Suprapubic skin (tissue), 4 donors: ENCODE results near the gene PTPRD. TPM values are rescaled to one million over a fixed set of nuclear protein-coding genes. Genes with fewer than 3 reads are reported as not detected.

Source experiments
- DNase-seq, 2 donors: peaks; one replicate each; pipeline ENCODE4 v3.0.0-alpha.2; 2019; ENCODE audit warnings: low spot score in 2 of 2
- H3K27ac ChIP-seq: fragments of 200-600 bp; sonication (generic); one replicate; pipeline ENCODE4 v1.5.1; 2019
- H3K27me3 ChIP-seq: fragments of 200-600 bp; sonication (generic); one replicate; pipeline ENCODE4 v1.5.1; 2019
- H3K36me3 ChIP-seq: fragments of 200-600 bp; sonication (generic); one replicate; pipeline ENCODE4 v1.5.1; 2019
- H3K4me1 ChIP-seq: fragments of 200-600 bp; sonication (generic); one replicate; pipeline ENCODE4 v1.5.1; 2019
- H3K4me3 ChIP-seq: fragments of 200-600 bp; sonication (generic); one replicate; pipeline ENCODE4 v1.5.1; 2019; ENCODE audit warnings: mild to moderate bottlenecking
- H3K9me3 ChIP-seq: fragments of 200-600 bp; sonication (generic); one replicate; pipeline ENCODE4 v1.5.1; 2019
- CTCF ChIP-seq, 2 donors: fragments of 200-600 bp in 1 of 2; fragments of 450-650 bp in 1 of 2; sonication (generic) in 1 of 2; IDR thresholded peaks; one replicate each; pipeline ENCODE4 v1.5.1; 2016 to 2019; ENCODE audit warnings: antibody characterized with exemption in 2 of 2, mild to moderate bottlenecking in 1 of 2, moderate library complexity in 1 of 2
- EP300 ChIP-seq: sonication (generic); formaldehyde crosslinking; IDR thresholded peaks from one replicate; pipeline ENCODE4 v1.6.1; 2017; ENCODE audit warnings: antibody characterized with exemption
- POLR2A ChIP-seq, 2 donors: fragments of 450-650 bp; IDR thresholded peaks; one replicate each; pipeline ENCODE4 v1.6.1; 2017; ENCODE audit warnings: antibody characterized with exemption in 2 of 2, mild to moderate bottlenecking in 2 of 2, moderate library complexity in 2 of 2
- POLR2AphosphoS5 ChIP-seq, 3 donors: sonication (generic); formaldehyde crosslinking; IDR thresholded peaks; one replicate each; pipeline ENCODE4 v1.6.1; 2017; ENCODE audit warnings: antibody characterized with exemption in 3 of 3
- WGBS: methylation state at CpG from one replicate; pipeline ENCODE4 v1.1.5; 2018; 5-methylcytosine and 5-hydroxymethylcytosine counted together
- total RNA-seq, 4 donors: library from RNA; depleted of rRNA; stranded (reverse); fragments of >200 nt; gene quantifications; one replicate each; pipeline ENCODE4 v1.1.0, GENCODE V29; 2016

PTPRD gene
- total RNA-seq, 4 donors from 2014 or later, result 0.49 to 3.3 (median 2.5) TPM

GRCh38 chr9:8417341-8417740 lies 2195.5 kb downstream of the PTPRD start:
- TF ChIP-seq EP300 (no peak), POLR2A (IDR thresholded peaks at IDR 0.05) (no peak), POLR2AphosphoS5 (IDR thresholded peaks at IDR 0.05) (no peak), CTCF (IDR thresholded peaks at IDR 0.05) (no peak)
- Histone ChIP-seq H3K27me3 (no peaks in the 10 kb centered on the region), H3K9me3 (no peaks in the 10 kb centered on the region), H3K36me3 (no peaks in the 10 kb centered on the region), H3K4me3 (no peak overlapping the region), H3K4me1 (no peaks in the 10 kb centered on the region), H3K27ac (no peak overlapping the region)
- 36% methylated on average over 1 of the region's 1 CpG for WGBS
- no peak for DNase-seq

- DNase-seq, result no peak
- Histone ChIP-seq H3K36me3 (no peaks in the 10 kb centered on the region), H3K27me3 (no peaks in the 10 kb centered on the region), H3K4me1 (no peaks in the 10 kb centered on the region), H3K4me3 (no peak overlapping the region), H3K9me3 (no peaks in the 10 kb centered on the region), H3K27ac (no peak overlapping the region)
- WGBS, result 92% methylated on average over 3 of the region's 3 CpGs
- no peak for TF ChIP-seq POLR2A (IDR thresholded peaks at IDR 0.05)
- TF ChIP-seq EP300, result no peak
- no peak for TF ChIP-seq CTCF (IDR thresholded peaks at IDR 0.05)
These were observed 2200.5 kb downstream of the PTPRD start for GRCh38 chr9:8412327-8412726.

- no peak overlapping the region for H3K4me3 ChIP-seq
- no peaks in the 10 kb centered on the region for H3K9me3 ChIP-seq
- no peaks in the 10 kb centered on the region for H3K27me3 ChIP-seq
- TF ChIP-seq POLR2A (IDR thresholded peaks at IDR 0.05), result no peak
- no peak for TF ChIP-seq EP300
- TF ChIP-seq CTCF (IDR thresholded peaks at IDR 0.05), result no peak
- TF ChIP-seq POLR2AphosphoS5 (IDR thresholded peaks at IDR 0.05), result no peak
- H3K4me1 ChIP-seq, result no peaks in the 10 kb centered on the region
- H3K27ac ChIP-seq, result no peak overlapping the region
- H3K36me3 ChIP-seq, result no peaks in the 10 kb centered on the region
- DNase-seq, result no peak
- 90% methylated on average over 9 of the region's 9 CpGs for WGBS
These were observed 2204.1 kb downstream of the PTPRD start for GRCh38 chr9:8408575-8409190.

GRCh38 chr9:8401961-8402705 lies 2210.7 kb downstream of the PTPRD start:
- Histone ChIP-seq H3K27me3 (no peaks in the 10 kb centered on the region), H3K27ac (no peak overlapping the region), H3K9me3 (no peaks in the 10 kb centered on the region), H3K4me1 (no peaks in the 10 kb centered on the region), H3K4me3 (no peak overlapping the region), H3K36me3 (no peaks in the 10 kb centered on the region)
- 56% methylated on average over 6 of the region's 6 CpGs for WGBS
- DNase-seq, result no peak
- no peak for TF ChIP-seq POLR2AphosphoS5 (IDR thresholded peaks at IDR 0.05)
- TF ChIP-seq EP300, result no peak
- TF ChIP-seq POLR2A (IDR thresholded peaks at IDR 0.05), result no peak
- no peak for TF ChIP-seq CTCF (IDR thresholded peaks at IDR 0.05)

DNA sequence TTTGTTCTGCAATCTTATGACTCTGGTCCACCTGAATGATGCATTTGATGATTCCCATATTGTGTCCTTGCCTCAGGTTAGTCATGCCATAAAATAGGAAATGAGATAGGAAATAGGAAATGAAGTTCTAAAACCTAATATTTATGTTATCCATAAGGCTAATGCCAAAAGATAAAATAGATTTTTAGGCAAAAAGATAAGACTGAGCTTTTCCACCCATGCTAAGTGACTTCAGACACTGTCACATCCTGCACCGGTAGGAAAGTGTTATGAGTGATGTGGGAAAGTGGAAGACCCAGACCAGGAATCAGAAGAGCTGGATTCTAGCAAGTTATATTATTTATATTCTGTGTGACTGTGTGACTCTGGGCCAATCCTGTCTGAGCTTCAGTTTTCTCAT lies 2212.4 kb downstream of the PTPRD start:
- no peak for DNase-seq
- Histone ChIP-seq H3K4me3 (no peak overlapping the region), H3K27me3 (no peaks in the 10 kb centered on the region), H3K27ac (no peak overlapping the region), H3K36me3 (no peaks in the 10 kb centered on the region), H3K4me1 (no peaks in the 10 kb centered on the region), H3K9me3 (no peaks in the 10 kb centered on the region)
- TF ChIP-seq POLR2A (IDR thresholded peaks at IDR 0.05), result no peak
- whole genome bisulfite sequencing, result 88% methylated on average over 1 of the region's 1 CpG
